Measurements from ENCODE around the gene COL4A6. TPM values are rescaled to one million over a fixed set of nuclear protein-coding genes. Genes with fewer than 3 reads are reported as not detected.

The COL4A6 gene
- total and polyA plus RNA-seq, 2 of the 4 experiments (the other 2 are of a cell fraction), result 0.36 to 0.74 TPM

GRCh38 chrX:108322234-108322633 is 116.0 kb downstream of the COL4A6 start:
- intact Hi-C loops (cut with micrococcal nuclease) (no loop called here), dilution Hi-C loops (cut with HindIII; ENCODE audit: low sequenced_read_pairs, unreplicated experiment) (no loop called here), in situ Hi-C loops (cut with MboI; ENCODE audit: low sequenced_read_pairs) (no loop called here)
- Histone ChIP-seq H4K8ac (ENCODE audit: low read depth in 2 of 2, low read length in 2 of 2) (no peak overlapping the region), H2BK5ac (ENCODE audit: low read depth, low read length, poor library complexity, severe bottlenecking) (no peak overlapping the region), H3K9me1 (ENCODE audit: insufficient read depth, low read length) (no peaks in the 10 kb centered on the region), H2AK9ac (replicated peaks; ENCODE audit: low read depth, low read length, poor library complexity) (no peak overlapping the region), H3K23ac (ENCODE audit: low read depth, low read length) (no peak overlapping the region), H2BK20ac (ENCODE audit: low read depth, low read length) (no peak overlapping the region), H3K4me1 (ENCODE audit: control insufficient read depth, insufficient read depth, low read length) (no peaks in the 10 kb centered on the region), H3K9ac (ENCODE audit: low read depth, low read length) (no peak overlapping the region), H3K18ac (ENCODE audit: low read depth, low read length) (no peak overlapping the region), H3K14ac (replicated peaks; ENCODE audit: low read depth, low read length) (no peak overlapping the region), H2BK120ac (ENCODE audit: low read depth, low read length) (no peak overlapping the region), H3K4ac (ENCODE audit: low read depth, low read length) (no peak overlapping the region), H2AK5ac (ENCODE audit: low read depth, low read length) (no peak overlapping the region), H3K36me3 (ENCODE audit: control insufficient read depth, insufficient read depth, low read length) (no peaks in the 10 kb centered on the region), H3K79me1 (ENCODE audit: low read depth in 1 of 2, low read length in 2 of 2) (no peaks in the 10 kb centered on the region), H3K4me2 (ENCODE audit: low read depth, low read length) (no peak overlapping the region), H3K4me3 (ENCODE audit: insufficient read depth, low read depth, low read length) (no peak overlapping the region), H2AFZ (replicated peaks; ENCODE audit: low read length, poor library complexity) (no peak overlapping the region), H4K5ac (ENCODE audit: low read depth, low read length) (no peak overlapping the region), H3K27ac (ENCODE audit: insufficient read depth, low read length) (no peak overlapping the region), H4K20me1 (ENCODE audit: insufficient read depth, low read length) (no peaks in the 10 kb centered on the region), H3K9me3 (ENCODE audit: control insufficient read depth, insufficient read depth, low read length) (no peaks in the 10 kb centered on the region), H3K27me3 (ENCODE audit: control insufficient read depth, insufficient read depth, low read length) (peaks cover 3% of the 10 kb centered on the region), H2BK15ac (ENCODE audit: low read depth, low read length) (no peak overlapping the region), H3K56ac (ENCODE audit: extremely low read depth, insufficient read depth, low read length) (no peak overlapping the region), H4K91ac (ENCODE audit: insufficient read depth, low read depth, low read length) (no peak overlapping the region)
- BruUV-seq (replicated peaks), result no TSS peak
- POLR2A ChIA-PET (ENCODE audit: unreplicated experiment), result no interaction called here
- ATAC-seq (ENCODE audit: low read depth) (no peak), DNase-seq (no peak)
- TF ChIP-seq ELK1 (IDR thresholded peaks at IDR 0.05; ENCODE audit: borderline replicate concordance, low read depth, low read length), result no peak
- TF ChIP-seq USF2 (IDR thresholded peaks at IDR 0.05; ENCODE audit: low read depth, low read length), result no peak
- TF ChIP-seq MXI1 (IDR thresholded peaks at IDR 0.05; ENCODE audit: borderline replicate concordance, low read depth, low read length), result no peak
- no peak for TF ChIP-seq RFX5 (IDR thresholded peaks at IDR 0.05; ENCODE audit: low read depth, low read length)
- no peak for TF ChIP-seq RAD21 (IDR thresholded peaks at IDR 0.05; ENCODE audit: low read length)
- TF ChIP-seq NFE2L2 (IDR thresholded peaks at IDR 0.05; ENCODE audit: low read depth, low read length), result no peak
- no peak for TF ChIP-seq FOS (IDR thresholded peaks at IDR 0.05; ENCODE audit: low read depth, low read length)
- TF ChIP-seq CEBPB (IDR thresholded peaks at IDR 0.05; ENCODE audit: low read depth, low read length), result no peak
- no peak for TF ChIP-seq CTCF (conservative IDR thresholded peaks at IDR 0.05; ENCODE audit: low read depth, low read length)
- no peak for TF ChIP-seq MAFK (IDR thresholded peaks at IDR 0.05; ENCODE audit: low read depth, low read length)
- TF ChIP-seq CHD1 (IDR thresholded peaks at IDR 0.05; ENCODE audit: low read depth, low read length), result no peak
- TF ChIP-seq POLR2A (IDR thresholded peaks at IDR 0.05; ENCODE audit: low read depth, low read length), result no peak
- TF ChIP-seq SMC3 (IDR thresholded peaks at IDR 0.05; ENCODE audit: low read depth, low read length), result no peak
- no peak for TF ChIP-seq BHLHE40 (IDR thresholded peaks at IDR 0.05; ENCODE audit: low read depth, low read length)
- no peak for TF ChIP-seq RCOR1 (IDR thresholded peaks at IDR 0.05; ENCODE audit: insufficient replicate concordance, low read length)
- TF ChIP-seq MAZ (IDR thresholded peaks at IDR 0.05; ENCODE audit: borderline replicate concordance, low read depth, low read length), result no peak
- CTCF ChIA-PET, result no interaction called here
